ENCODE measurements around the gene CHMP4B.

Gene CHMP4B

DNA sequence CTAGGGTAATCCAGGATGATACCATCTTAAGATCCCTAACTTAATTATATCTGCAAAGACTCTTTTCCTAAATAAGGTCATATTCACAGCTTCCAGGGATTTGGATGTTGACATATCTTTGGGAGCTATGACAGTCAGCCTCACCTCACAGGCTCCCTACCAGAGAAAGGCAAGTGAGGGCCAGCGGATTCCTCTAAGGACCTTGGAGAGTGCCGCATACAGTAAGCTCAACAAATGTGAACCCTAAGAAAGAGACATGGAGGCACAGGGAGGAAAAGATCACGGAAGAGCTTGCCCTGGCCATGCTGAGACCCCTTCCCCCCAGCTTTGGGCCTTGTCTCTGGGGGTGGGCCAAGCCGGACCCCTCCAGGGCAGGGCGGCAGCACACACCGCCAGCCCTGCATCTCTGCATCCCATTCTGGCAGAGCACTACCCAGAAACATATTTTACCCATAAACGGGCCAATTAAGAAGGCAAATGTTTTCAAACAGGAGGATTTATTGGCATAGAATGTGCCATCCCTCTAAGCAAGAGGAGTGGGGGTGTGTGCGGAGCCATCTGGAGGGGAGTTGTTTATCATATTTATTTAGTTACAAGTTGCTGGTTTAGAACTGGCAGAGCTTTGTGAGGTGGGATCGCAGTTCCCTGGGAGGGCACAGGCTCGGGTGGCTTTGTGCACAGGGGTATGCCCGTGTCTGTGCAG lies 55.4 kb downstream of the CHMP4B start:
- DNase-seq = no peak

DNA sequence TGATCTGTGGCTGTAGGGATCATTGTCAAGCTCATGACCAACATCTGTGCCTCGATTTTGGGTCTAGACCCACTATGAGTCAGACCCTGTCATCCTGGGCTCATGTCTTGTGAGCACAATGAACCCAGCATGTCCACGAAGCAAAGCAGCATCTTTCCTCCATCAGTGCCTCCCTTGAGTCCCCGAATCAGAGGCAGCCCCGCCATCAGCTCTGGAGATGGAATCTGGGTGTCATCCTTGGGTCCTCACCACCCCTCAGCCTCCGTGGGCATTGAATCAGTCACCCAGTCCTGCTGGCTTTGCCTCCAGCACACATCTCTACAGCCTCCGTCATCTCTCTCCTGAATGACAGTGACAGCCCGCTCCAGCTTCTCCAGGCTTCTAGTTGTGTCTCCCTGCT lies 56.9 kb downstream of the CHMP4B start:
- no peak for DNase-seq

- no peak for DNase-seq
These were observed 57.4 kb downstream of the CHMP4B start for GRCh38 chr20:33868595-33868994.

- DNase-seq = no peak
These were observed 58.1 kb downstream of the CHMP4B start for GRCh38 chr20:33869283-33869682.

DNA sequence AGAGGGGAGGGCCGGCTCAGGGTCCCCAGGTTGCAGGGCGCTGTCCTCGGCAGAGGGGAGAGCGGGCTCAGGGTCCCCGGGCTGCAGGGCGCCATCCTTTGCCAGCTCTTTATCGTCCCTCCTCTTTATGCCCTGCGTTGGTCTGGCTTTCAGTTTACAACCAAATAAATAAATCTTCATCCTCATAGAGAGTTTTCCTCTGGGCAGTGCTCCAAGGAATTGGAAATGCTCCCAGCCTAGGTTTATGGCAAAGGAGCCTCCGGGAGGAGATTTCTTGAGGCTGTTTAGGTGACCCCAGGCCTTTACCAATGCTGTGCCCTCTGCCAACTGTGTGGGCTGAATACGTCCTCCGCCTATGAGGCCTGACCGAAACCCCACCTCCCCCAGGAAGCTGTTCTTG lies 60.2 kb downstream of the CHMP4B start:
- DNase-seq = no peak

- no peak for DNase-seq
These were observed 63.0 kb downstream of the CHMP4B start for GRCh38 chr20:33874129-33874528.

DNA sequence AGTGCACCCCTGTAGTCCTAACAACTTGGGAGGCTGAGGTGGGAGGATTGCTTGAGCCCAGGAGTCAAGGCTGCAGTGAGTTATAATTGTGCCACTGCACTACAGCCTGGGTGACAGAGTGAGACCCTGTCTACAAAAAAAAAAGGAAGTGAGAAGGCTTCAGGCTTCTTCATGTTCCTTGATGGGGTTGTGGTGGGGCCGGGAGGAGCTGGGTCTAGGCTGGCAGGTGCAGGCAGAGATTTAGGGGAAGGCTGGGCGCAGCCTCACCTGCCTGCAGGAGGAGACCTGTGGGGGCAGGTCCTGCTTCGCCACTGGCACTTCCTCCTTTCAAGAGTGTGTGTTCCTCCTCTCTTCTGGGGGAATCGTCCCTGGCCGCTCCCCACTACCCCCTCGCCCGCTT lies 63.9 kb downstream of the CHMP4B start:
- DNase-seq = no peak

DNA sequence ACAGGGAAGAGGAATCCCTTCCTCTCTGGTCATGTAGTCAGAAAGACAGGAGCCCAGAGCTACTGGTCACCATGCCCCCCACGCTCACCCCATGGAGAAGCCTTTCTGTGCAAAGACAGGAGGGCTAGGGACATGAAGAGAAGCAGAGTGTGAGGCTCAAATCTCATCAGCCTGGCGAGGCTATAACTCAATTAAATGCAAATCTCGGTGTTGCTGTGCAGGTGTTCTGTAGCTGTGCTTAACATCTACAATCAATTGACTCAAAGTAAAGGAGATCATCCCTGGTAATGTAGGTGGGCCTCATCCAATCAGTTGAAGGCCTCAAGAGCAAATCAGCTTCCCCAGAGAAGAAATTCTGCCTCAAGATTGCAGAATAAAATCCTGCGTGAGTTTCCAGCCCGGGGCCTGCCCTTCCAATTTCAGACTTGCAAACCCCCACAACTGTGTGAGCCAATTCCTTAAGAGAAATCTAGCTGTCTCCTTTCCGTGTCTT lies 64.4 kb downstream of the CHMP4B start:
- no peak for DNase-seq

DNA sequence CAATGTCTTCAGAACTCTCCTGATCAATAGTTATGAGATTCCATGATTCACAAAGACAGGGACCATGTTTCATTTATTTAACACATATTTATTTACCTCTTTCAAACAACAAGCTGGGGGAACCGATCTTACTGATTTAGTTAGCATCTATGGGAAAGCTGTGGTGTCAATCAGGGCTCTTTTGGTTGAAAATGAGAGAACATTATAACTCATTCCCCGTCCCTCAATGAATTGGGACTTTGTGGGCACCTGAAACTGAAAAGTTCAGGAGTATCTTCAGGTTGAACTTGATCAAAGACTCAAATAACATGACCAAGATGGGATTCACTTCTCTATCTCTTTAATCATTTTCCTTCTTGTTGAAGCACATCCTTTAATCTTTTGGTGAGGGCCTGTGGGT lies 67.4 kb downstream of the CHMP4B start:
- DNase-seq = no peak

- no peak for DNase-seq
These were observed 69.2 kb downstream of the CHMP4B start for GRCh38 chr20:33880396-33880795.

DNA sequence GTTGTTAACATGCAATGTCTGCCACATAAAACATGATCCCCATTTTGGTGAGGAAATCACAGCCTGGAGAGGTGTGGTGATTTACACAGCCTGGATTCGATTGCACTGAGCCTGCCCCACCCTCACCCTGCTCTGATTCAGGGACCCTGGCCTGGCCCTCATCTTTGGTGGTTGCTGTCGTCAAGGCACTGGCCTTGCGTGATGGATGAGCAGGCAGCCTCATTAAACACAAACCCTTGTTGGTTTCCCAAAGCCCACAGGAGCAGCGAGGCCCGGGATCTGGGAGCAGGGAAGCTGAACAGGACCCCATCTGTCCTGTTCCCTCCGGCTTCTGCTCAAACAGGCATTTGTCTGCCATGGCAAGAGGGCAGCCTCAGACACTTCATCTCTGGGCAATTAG lies 70.8 kb downstream of the CHMP4B start:
- no peak for DNase-seq

DNA sequence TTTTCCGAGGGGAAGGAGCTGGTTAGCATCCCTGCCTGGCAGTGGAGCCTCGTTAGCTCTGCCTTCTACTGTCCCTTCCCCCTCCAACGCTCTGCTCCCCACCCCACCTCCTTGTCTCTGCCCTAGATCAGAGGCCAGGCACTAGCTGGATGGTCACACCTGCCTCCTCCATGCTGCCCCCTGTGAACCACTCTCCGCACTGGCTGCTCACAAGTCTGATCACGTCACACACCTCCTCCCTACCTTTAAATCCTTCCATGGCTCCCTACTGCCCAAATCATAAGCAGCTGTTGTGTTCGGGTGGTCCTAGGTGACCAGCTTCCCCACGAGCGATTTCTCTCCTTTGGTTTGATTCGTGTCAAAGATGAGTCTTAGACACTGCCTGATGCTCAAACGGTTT lies 71.3 kb downstream of the CHMP4B start:
- DNase-seq = no peak

DNA sequence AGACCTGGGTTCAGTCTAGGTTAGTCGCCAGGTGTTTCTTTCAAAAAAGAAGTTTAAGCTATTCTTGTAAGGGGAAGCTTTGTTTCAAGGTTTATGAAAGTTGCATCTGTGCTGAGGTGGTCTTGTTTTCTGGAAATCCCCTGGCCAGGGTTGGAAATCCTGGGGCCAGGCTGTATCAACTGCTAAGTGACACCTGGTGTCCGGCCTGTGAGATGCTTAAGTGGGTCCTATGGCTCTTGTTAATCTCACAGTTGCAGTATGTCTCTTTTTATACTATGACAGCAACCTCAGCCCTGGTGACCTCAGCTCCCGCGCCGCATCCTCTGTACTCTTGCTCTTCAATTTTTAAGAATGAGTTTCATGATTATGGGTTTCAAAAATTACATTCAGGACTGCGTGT lies 72.0 kb downstream of the CHMP4B start:
- DNase-seq = no peak

GRCh38 chr20:33884633-33885032 lies 73.5 kb downstream of the CHMP4B start:
- DNase-seq = no peak

DNA sequence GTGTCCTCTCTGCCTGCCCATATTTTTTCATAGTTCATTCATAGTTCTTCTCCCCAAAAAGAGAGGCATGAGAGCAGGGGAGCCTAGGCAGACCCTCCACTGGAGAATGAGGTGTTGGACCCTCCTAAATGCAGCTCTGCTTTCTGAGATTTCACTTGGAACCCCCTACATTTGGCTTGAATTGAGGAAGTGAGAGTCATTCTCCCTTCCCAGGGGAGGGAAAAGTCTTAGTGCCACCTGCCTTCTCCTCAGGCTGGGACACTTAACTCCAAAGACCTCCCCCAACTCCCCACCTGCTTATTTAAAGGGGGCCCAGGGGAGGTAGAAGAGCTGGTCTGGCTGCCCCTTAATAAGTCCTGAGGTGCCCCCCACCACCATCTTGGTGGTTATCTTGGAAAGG lies 78.2 kb downstream of the CHMP4B start:
- no peak for DNase-seq

DNA sequence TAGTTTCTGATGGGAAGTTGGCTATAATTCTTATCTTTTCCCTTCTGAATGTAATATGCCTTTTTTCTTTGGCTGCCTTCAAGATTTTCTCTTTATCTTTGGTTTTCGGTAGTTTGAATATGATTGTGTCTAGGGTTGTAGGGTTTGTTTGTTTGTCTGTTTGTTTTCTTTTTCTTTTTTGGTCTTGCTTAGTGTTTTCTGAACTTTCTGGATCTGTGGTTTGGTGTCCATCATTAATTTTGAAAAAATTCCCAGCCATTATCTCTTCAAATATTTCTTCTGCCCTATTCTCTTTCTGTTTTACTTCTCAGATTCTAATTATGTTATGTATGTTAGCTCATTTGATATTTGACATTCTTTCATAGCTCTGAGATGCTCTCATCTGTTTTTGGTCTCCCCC lies 79.4 kb downstream of the CHMP4B start:
- DNase-seq = no peak

- DNase-seq = no peak
These were observed 82.2 kb downstream of the CHMP4B start for GRCh38 chr20:33893314-33893713.

DNA sequence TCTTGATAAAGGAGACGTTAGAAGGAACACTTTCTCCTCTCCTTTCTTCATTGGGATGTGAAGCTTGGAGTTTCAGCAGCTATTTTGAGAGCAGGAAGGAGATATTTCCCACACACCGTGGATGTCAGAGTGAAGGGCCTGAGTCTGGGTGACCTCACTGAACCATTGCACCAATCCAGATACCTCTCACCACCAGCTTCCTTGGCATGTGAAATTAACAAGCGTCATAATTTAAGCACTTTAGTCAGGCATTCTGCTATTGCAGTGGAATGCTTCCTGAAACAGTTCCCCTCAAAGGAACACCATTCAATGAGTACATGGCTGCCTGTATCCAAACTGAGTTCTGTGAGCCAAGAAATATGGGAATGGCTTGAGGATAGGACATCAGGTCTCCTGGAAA lies 83.7 kb downstream of the CHMP4B start:
- no peak for DNase-seq

- DNase-seq = no peak
These were observed 85.4 kb downstream of the CHMP4B start for GRCh38 chr20:33896509-33896908.

DNA sequence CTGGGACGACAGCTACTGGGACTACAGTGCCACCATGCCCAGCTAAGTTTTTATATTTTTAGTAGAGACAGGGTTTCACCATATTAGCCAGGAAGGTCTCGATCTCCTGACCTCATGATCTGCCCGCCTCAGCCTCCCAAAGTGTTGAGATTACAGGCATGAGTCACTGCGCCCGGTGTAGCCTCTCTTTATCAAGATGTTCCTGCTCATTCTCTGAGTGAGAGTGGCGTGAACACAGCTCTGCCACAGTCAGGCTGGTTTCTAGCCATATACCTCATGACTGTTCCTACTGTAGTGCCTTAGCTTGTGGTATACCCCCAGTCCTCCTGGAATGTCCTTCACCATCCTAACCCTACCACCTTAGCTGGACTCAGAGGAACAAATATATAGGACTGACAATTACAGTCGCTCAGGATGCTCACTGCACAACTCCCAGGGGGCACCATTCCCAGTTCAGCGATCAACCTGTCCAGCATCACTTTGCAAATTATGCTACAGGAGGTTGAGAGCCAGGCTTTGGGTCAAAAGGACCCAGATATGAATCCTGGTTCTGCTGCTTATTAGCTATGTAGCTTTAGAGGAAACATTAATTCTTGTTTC lies 86.3 kb downstream of the CHMP4B start:
- DNase-seq = no peak

DNA sequence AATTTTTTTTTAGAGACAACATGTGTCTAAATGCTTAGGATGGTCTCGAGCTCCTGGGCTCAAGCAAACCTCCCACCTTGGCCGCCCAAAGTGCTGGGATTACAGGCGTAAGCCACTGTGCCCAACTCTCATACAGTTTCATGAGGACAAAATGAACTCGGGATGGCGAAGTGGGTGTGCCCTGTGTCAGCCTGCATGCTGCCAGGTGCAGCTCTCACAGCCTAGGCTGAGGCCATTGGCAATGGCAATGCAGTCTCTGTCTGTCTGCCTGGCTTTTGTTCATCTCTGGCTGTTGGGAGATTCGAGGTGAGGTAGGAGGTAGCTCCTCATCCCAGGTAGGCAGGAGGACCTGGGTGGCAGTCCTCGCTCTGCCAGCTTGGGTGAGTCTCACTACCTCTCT lies 88.0 kb downstream of the CHMP4B start:
- DNase-seq = no peak

GRCh38 chr20:33900521-33901131 lies 89.5 kb downstream of the CHMP4B start:
- DNase-seq = no peak

DNA sequence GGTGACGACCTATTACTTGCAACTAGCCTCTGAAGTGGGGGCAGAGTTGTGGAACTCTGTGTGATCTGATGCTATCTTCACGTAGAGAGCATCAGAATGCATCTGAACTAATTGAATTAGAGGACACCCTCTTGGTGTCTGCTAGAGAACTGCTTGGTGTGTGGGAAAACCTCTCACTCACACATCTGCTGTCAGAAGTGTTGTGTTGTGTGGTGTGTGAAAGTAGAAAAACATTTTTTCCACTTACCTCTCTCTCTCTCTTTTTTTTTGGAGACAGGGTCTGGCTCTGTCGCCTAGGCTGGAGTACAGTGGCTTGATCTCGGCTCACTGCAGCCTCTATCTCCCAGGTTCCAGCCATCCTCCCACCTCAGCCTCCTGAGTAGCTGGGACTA lies 90.0 kb downstream of the CHMP4B start:
- no peak for DNase-seq

GRCh38 chr20:33902011-33902410 lies 90.9 kb downstream of the CHMP4B start:
- no peak for DNase-seq
